ENCODE results near the gene ZNRD2.

ZNRD2 gene

DNA sequence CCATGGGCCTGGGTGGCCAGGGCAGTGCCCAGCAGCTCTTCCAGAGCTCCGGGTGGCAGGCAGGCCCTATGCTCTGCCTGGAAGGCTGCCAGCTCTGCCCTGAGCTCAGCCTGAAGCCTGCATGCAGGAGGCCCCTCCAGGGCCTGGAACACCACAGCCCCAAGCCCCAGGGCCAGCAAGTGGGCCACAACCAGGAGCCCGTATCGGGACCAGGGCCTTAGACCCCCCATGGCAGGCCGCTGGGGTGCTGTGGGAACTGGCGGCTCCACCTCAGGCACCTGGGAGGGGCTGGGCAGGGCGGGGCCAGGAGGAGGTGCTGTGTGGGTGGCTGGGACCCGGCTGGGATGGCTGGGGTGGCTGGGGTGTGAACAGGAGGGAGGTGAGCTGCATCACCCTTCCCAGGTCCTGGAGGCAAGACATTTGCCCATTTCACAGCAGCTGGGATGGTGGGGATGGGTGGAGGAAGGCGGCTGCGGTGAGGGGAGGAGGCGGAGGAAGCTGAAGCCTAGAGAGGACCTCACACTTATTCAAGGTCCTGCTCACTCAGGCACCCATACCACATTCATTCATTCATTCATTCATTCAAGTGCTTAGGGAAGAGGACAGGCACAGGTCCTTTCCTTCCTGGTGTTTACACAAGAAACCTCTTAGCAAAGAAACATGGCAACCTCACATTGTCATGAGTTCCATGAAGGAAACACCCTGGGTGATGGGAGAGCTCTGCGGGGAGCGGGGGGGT lies 25.4 kb downstream of the ZNRD2 start, which contains the start of gene KCNK7:
KCNK7 (minus strand) TSS at position 258 of the 739 bp plus-strand sequence; CDS start at position 230, 28 bp downstream.
- Histone ChIP-seq H3K27ac (ENCODE audit: low read depth, low read length) (no peak within 1 kb of the TSS), H3K9ac (ENCODE audit: low read length) (no peak within 1 kb of the TSS), H3F3A (ENCODE audit: insufficient read depth) (no peaks in the 10 kb centered on the region), H2AFZ (ENCODE audit: low read depth, low read length, severe bottlenecking) (no peak within 1 kb of the TSS), H3K4me3 (ENCODE audit: insufficient read depth, low read length, poor library complexity, severe bottlenecking) (no peak within 1 kb of the TSS), H3K9me3 (ENCODE audit: insufficient read depth, low read length) (no peaks in the 10 kb centered on the region), H3K9me2 (replicated peaks; ENCODE audit: insufficient read depth, low read length) (no peaks in the 10 kb centered on the region), H3K79me2 (ENCODE audit: insufficient read depth, low read length) (no peaks in the 10 kb centered on the region), H3K36me3 (ENCODE audit: low read length) (no peaks in the 10 kb centered on the region), H3K27me3 (ENCODE audit: low read length) (no peaks in the 10 kb centered on the region), H4K20me1 (ENCODE audit: low read depth, low read length) (no peaks in the 10 kb centered on the region), H3K4me2 (ENCODE audit: low read depth, low read length, poor library complexity, severe bottlenecking) (no peak within 1 kb of the TSS)
- no peak for TF ChIP-seq EZH2phosphoT487 (conservative IDR thresholded peaks at IDR 0.05; ENCODE audit: low read length)
- no peak for TF ChIP-seq CTCF (IDR thresholded peaks at IDR 0.05; ENCODE audit: insufficient read depth, low read length, poor library complexity, severe bottlenecking)

GRCh38 chr11:65596520-65596919 lies 26.2 kb downstream of the ZNRD2 start:
- Histone ChIP-seq H3K4me3 (ENCODE audit: insufficient read depth, low read length, poor library complexity, severe bottlenecking) (no peak overlapping the region), H4K20me1 (ENCODE audit: low read depth, low read length) (no peaks in the 10 kb centered on the region), H3K79me2 (ENCODE audit: insufficient read depth, low read length) (no peaks in the 10 kb centered on the region), H2AFZ (ENCODE audit: low read depth, low read length, severe bottlenecking) (no peak overlapping the region), H3K36me3 (ENCODE audit: low read length) (no peaks in the 10 kb centered on the region), H3K9ac (ENCODE audit: low read length) (no peak overlapping the region), H3K9me2 (replicated peaks; ENCODE audit: insufficient read depth, low read length) (no peaks in the 10 kb centered on the region), H3F3A (ENCODE audit: insufficient read depth) (no peaks in the 10 kb centered on the region), H3K4me2 (ENCODE audit: low read depth, low read length, poor library complexity, severe bottlenecking) (no peak overlapping the region), H3K27ac (ENCODE audit: low read depth, low read length) (no peak overlapping the region), H3K27me3 (ENCODE audit: low read length) (no peaks in the 10 kb centered on the region), H3K9me3 (ENCODE audit: insufficient read depth, low read length) (no peaks in the 10 kb centered on the region)
- no peak for TF ChIP-seq EZH2phosphoT487 (conservative IDR thresholded peaks at IDR 0.05; ENCODE audit: low read length)
- TF ChIP-seq CTCF (IDR thresholded peaks at IDR 0.05; ENCODE audit: insufficient read depth, low read length, poor library complexity, severe bottlenecking) = no peak

DNA sequence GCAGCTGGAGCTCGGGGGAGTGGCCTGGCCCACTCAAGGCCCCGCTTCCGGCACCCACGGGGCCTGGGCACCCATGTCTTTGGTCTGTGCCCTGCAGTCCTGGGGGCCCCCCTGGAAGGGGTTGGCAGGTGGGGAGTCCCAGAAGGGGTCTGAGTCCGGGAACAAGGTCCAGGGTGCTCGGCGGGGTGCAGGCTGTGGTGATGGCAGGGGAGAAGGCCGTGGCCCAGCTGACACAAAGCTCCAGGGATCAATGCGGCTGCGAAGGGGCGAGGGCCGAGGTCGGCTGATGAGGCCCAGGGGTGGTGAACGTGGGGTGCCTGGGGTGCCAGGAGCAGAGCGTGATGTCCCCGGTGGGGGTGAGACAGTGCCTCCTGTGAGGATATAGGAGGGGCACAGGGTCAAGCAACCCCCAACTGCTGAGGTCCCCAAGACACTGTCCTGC lies 28.0 kb downstream of the ZNRD2 start:
- Histone ChIP-seq H3K4me2 (ENCODE audit: low read depth, low read length, poor library complexity, severe bottlenecking) (no peak overlapping the region), H3F3A (ENCODE audit: insufficient read depth) (no peaks in the 10 kb centered on the region), H4K20me1 (ENCODE audit: low read depth, low read length) (no peaks in the 10 kb centered on the region), H3K9me3 (ENCODE audit: insufficient read depth, low read length) (no peaks in the 10 kb centered on the region), H3K4me3 (ENCODE audit: insufficient read depth, low read length, poor library complexity, severe bottlenecking) (no peak overlapping the region), H2AFZ (ENCODE audit: low read depth, low read length, severe bottlenecking) (no peak overlapping the region), H3K79me2 (ENCODE audit: insufficient read depth, low read length) (no peaks in the 10 kb centered on the region), H3K9ac (ENCODE audit: low read length) (no peak overlapping the region), H3K36me3 (ENCODE audit: low read length) (no peaks in the 10 kb centered on the region), H3K9me2 (replicated peaks; ENCODE audit: insufficient read depth, low read length) (no peaks in the 10 kb centered on the region), H3K27ac (ENCODE audit: low read depth, low read length) (no peak overlapping the region), H3K27me3 (ENCODE audit: low read length) (no peaks in the 10 kb centered on the region)
- TF ChIP-seq CTCF (IDR thresholded peaks at IDR 0.05; ENCODE audit: insufficient read depth, low read length, poor library complexity, severe bottlenecking) (no peak), EZH2phosphoT487 (conservative IDR thresholded peaks at IDR 0.05; ENCODE audit: low read length) (no peak)
